ENCODE measurements around the gene CACNA2D3. TPM values are rescaled to one million over a fixed set of nuclear protein-coding genes. Genes with fewer than 3 reads are reported as not detected.

CACNA2D3 gene
- polyA plus RNA-seq, 1 donor, result 1.6 TPM

GRCh38 chr3:54882129-54882833 is 759.9 kb downstream of the CACNA2D3 start:
- no peak for DNase-seq

GRCh38 chr3:54888162-54888561 is 765.8 kb downstream of the CACNA2D3 start:
- no peak for DNase-seq

GRCh38 chr3:54888873-54889272 is 766.5 kb downstream of the CACNA2D3 start:
- DNase-seq, result no peak

- no peak for DNase-seq
Measured at GRCh38 chr3:54889731-54890130, 767.4 kb downstream of the CACNA2D3 start.

- peak; percentile 70 for DNase-seq
Measured at GRCh38 chr3:54891540-54891897, 769.2 kb downstream of the CACNA2D3 start.

GRCh38 chr3:54892168-54892567 is 769.8 kb downstream of the CACNA2D3 start:
- DNase-seq, result no peak

GRCh38 chr3:54895613-54896012 is 773.3 kb downstream of the CACNA2D3 start:
- DNase-seq, result no peak

GRCh38 chr3:54897028-54897711 is 774.8 kb downstream of the CACNA2D3 start:
- DNase-seq, result no peak

GRCh38 chr3:54899273-54899672 is 776.9 kb downstream of the CACNA2D3 start:
- no peak for DNase-seq

- no peak for DNase-seq
Measured at GRCh38 chr3:54900838-54901591, 778.7 kb downstream of the CACNA2D3 start.

GRCh38 chr3:54901906-54902685 is 779.7 kb downstream of the CACNA2D3 start:
- no peak for DNase-seq

GRCh38 chr3:54905261-54905888 is 783.0 kb downstream of the CACNA2D3 start:
- no peak for DNase-seq

- DNase-seq, result no peak
Measured at GRCh38 chr3:54905920-54906319, 783.6 kb downstream of the CACNA2D3 start.

- no peak for DNase-seq
Measured at GRCh38 chr3:54906763-54907162, 784.4 kb downstream of the CACNA2D3 start.

GRCh38 chr3:54909191-54909590 is 786.8 kb downstream of the CACNA2D3 start:
- no peak for DNase-seq

- no peak for DNase-seq
Measured at GRCh38 chr3:54914180-54914579, 791.8 kb downstream of the CACNA2D3 start.

- DNase-seq, result no peak
Measured at GRCh38 chr3:54915181-54915580, 792.8 kb downstream of the CACNA2D3 start.

- no peak for DNase-seq
Measured at GRCh38 chr3:54915976-54916375, 793.6 kb downstream of the CACNA2D3 start.

GRCh38 chr3:54916732-54917131 is 794.4 kb downstream of the CACNA2D3 start:
- DNase-seq, result no peak

- DNase-seq, result no peak
Measured at GRCh38 chr3:54917174-54917573, 794.8 kb downstream of the CACNA2D3 start.

- no peak for DNase-seq
Measured at GRCh38 chr3:54917862-54918261, 795.5 kb downstream of the CACNA2D3 start.

GRCh38 chr3:54918516-54918915 is 796.2 kb downstream of the CACNA2D3 start:
- DNase-seq, result no peak

Data from left kidney (tissue), 2 donors.